ENCODE measurements around the gene IL18R1. TPM values are rescaled to one million over a fixed set of nuclear protein-coding genes. Genes with fewer than 3 reads are reported as not detected.

IL18R1 gene
- total RNA-seq, 1 experiment from 2014 or later: 0.08 TPM

DNA sequence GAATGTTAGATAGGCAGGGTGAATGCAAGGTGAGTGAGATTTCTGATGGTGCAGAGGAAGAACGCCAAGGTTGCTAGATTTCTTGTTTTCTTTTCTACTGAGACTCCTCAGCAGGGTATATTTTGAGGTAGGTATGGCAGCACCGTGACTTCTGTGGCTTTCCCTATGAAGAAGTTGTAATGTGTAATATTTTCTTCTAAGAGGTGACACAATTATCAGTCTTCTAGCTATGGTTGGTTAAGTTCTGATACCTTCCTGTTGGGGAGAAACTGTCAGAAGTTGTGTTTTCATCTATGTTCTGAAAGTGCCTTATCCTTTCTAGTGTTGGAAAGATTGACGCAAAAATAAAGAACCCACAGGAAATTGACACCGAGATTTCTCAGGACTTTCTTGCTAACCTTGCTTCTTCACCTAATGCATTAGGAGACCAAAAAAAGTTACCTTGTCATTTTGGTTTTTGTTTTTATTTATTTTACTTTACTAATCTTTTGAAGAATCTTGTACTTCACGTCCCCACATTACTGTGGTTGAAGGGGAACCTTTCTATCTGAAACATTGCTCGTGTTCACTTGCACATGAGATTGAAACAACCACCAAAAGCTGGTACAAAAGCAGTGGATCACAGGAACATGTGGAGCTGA, 11.9 kb downstream of the IL18R1 start:
- no peaks in the 10 kb centered on the region for H3K4me1 ChIP-seq (ENCODE audit: control insufficient read depth, insufficient read depth, low read length)
- no peak overlapping the region for H3K27ac ChIP-seq (ENCODE audit: low read length)

DNA sequence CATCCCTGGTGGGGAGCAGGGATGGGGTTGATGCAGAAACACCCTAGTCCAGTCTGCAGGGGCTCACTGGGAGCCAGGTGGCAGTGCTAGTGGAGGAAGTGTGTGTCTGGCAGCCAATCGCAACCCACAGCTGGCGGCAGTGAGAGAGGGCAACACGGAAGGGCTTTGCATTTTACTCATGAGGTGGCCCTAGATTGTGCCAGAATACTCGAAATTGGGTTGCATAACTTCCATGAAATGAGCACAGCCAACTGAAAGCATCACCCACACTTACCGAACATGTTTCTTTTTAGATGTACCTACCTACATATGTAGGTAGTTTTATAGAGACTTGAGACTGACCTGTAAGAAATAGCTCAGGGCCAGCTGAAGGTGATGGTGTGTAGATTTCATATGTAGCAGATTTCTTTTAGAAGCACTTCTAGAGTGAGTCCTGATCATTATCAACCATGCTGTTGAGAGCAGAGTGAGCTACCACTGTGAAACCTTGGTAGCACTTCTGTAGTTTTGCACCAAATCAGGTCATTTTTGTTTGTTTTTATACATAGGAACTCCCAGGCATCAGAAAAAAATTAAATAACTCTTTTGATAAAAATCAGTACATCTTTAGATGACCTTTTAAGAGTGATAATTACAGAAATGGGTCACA, 13.0 kb downstream of the IL18R1 start:
- ATAC-seq (no peak), DNase-seq (ENCODE audit: low read depth, low spot score) (no peak)
- POLR2A ChIA-PET: no interaction called here
- BruUV-seq (replicated peaks): no TSS peak
- no peak overlapping the region for H3K27ac ChIP-seq (ENCODE audit: low read length)
- intact Hi-C loops (cut with micrococcal nuclease; ENCODE audit: unreplicated experiment): no loop called here
- 0 out of 2 replicates have a peak, but pooled peaks cover 5% of the 10 kb centered on the region for H3K9me3 ChIP-seq (ENCODE audit: control insufficient read depth, insufficient read depth, low read depth, low read length)
- CTCF ChIA-PET: no interaction called here
- no peaks in the 10 kb centered on the region for H3K4me1 ChIP-seq (ENCODE audit: control insufficient read depth, insufficient read depth, low read length)
- in situ Hi-C loops (cut with HindIII; ENCODE audit: low pct_unique_long_range_greater_than_20kb, low sequenced_read_pairs): no loop called here
- TF ChIP-seq POLR2AphosphoS5 (IDR thresholded peaks at IDR 0.05; ENCODE audit: low read depth, low read length) (no peak), SIN3A (IDR thresholded peaks at IDR 0.05; ENCODE audit: borderline replicate concordance, insufficient read depth, low read depth, low read length) (no peak), TCF7L2 (IDR thresholded peaks at IDR 0.05; ENCODE audit: low read depth, low read length) (no peak)
- TF ChIP-seq, protein P1, sequence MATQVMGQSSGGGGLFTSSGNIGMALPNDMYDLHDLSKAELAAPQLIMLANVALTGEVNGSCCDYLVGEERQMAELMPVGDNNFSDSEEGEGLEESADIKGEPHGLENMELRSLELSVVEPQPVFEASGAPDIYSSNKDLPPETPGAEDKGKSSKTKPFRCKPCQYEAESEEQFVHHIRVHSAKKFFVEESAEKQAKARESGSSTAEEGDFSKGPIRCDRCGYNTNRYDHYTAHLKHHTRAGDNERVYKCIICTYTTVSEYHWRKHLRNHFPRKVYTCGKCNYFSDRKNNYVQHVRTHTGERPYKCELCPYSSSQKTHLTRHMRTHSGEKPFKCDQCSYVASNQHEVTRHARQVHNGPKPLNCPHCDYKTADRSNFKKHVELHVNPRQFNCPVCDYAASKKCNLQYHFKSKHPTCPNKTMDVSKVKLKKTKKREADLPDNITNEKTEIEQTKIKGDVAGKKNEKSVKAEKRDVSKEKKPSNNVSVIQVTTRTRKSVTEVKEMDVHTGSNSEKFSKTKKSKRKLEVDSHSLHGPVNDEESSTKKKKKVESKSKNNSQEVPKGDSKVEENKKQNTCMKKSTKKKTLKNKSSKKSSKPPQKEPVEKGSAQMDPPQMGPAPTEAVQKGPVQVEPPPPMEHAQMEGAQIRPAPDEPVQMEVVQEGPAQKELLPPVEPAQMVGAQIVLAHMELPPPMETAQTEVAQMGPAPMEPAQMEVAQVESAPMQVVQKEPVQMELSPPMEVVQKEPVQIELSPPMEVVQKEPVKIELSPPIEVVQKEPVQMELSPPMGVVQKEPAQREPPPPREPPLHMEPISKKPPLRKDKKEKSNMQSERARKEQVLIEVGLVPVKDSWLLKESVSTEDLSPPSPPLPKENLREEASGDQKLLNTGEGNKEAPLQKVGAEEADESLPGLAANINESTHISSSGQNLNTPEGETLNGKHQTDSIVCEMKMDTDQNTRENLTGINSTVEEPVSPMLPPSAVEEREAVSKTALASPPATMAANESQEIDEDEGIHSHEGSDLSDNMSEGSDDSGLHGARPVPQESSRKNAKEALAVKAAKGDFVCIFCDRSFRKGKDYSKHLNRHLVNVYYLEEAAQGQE (IDR thresholded peaks at IDR 0.05; ENCODE audit: insufficient read depth in 1 of 2, low read depth in 2 of 2, low read length in 1 of 2): no peak
- TF ChIP-seq, protein P2, sequence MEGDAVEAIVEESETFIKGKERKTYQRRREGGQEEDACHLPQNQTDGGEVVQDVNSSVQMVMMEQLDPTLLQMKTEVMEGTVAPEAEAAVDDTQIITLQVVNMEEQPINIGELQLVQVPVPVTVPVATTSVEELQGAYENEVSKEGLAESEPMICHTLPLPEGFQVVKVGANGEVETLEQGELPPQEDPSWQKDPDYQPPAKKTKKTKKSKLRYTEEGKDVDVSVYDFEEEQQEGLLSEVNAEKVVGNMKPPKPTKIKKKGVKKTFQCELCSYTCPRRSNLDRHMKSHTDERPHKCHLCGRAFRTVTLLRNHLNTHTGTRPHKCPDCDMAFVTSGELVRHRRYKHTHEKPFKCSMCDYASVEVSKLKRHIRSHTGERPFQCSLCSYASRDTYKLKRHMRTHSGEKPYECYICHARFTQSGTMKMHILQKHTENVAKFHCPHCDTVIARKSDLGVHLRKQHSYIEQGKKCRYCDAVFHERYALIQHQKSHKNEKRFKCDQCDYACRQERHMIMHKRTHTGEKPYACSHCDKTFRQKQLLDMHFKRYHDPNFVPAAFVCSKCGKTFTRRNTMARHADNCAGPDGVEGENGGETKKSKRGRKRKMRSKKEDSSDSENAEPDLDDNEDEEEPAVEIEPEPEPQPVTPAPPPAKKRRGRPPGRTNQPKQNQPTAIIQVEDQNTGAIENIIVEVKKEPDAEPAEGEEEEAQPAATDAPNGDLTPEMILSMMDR (IDR thresholded peaks at IDR 0.05): no peak
- H3K36me3 ChIP-seq (ENCODE audit: control insufficient read depth, insufficient read depth, low read length): no peaks in the 10 kb centered on the region; the same call in 1 of the 2 replicates
- H3K4me3 ChIP-seq (ENCODE audit: low read depth in 2 of 2, low read length in 2 of 2): no peak overlapping the region
- H3K27me3 ChIP-seq (ENCODE audit: control insufficient read depth, insufficient read depth, low read length): no peaks in the 10 kb centered on the region

More for the DNA sequence above, 11.9 kb downstream of the IL18R1 start:
- in situ Hi-C loops (cut with HindIII; ENCODE audit: low pct_unique_long_range_greater_than_20kb, low sequenced_read_pairs) (no loop called here), intact Hi-C loops (cut with micrococcal nuclease; ENCODE audit: unreplicated experiment) (no loop called here)
- Histone ChIP-seq H3K4me3 (ENCODE audit: low read depth in 2 of 2, low read length in 2 of 2) (no peak overlapping the region), H3K27me3 (ENCODE audit: control insufficient read depth, insufficient read depth, low read length) (no peaks in the 10 kb centered on the region), H3K9me3 (ENCODE audit: control insufficient read depth, insufficient read depth, low read depth, low read length) (0 out of 2 replicates have a peak, but pooled peaks cover 5% of the 10 kb centered on the region), H3K36me3 (ENCODE audit: control insufficient read depth, insufficient read depth, low read length) (no peaks in the 10 kb centered on the region; the same call in 1 of the 2 replicates)
- no peak for ATAC-seq
- no peak for TF ChIP-seq TCF7L2 (IDR thresholded peaks at IDR 0.05; ENCODE audit: low read depth, low read length)
- no peak for TF ChIP-seq POLR2AphosphoS5 (IDR thresholded peaks at IDR 0.05; ENCODE audit: low read depth, low read length)
- TF ChIP-seq, protein P2 (IDR thresholded peaks at IDR 0.05): no peak
- TF ChIP-seq SIN3A (IDR thresholded peaks at IDR 0.05; ENCODE audit: borderline replicate concordance, insufficient read depth, low read depth, low read length): no peak
- TF ChIP-seq, protein P1 (IDR thresholded peaks at IDR 0.05; ENCODE audit: insufficient read depth in 1 of 2, low read depth in 2 of 2, low read length in 1 of 2): no peak
- POLR2A ChIA-PET: no interaction called here
- BruUV-seq (replicated peaks): no TSS peak
- CTCF ChIA-PET: no interaction called here
- DNase-seq (ENCODE audit: low read depth, low spot score): no peak
